Measurements from ENCODE around the gene PPAT.

The PPAT gene

DNA sequence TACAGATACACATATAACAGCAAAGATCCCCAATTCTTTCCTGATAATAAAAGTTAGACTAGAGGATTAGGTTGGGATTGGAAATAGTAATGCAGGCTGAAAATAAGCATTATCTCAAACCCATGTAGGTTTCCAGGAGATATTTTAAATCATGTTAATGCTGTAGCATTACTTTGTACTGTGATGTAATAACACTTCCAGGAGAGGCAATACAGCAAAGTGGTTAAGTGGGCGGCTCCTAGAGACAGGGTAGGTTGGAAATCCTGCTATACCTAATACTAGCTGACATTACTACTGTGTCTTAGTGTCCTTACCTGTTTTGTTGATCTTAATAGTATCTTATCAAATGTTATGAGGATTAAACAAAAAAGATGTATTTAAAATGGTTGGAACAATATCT, 10.3 kb upstream of the PPAT start:
- Mint-ChIP-seq H3K9me3 (no peaks in the 10 kb centered on the region), H3K27ac (no peak overlapping the region), H3K4me3 (no peak overlapping the region), H3K27me3 (ENCODE audit: low read depth, poor library complexity) (no peaks in the 10 kb centered on the region), H3K4me1 (peaks cover 7% of the 10 kb centered on the region), H3K36me3 (ENCODE audit: low read depth) (peaks cover 85% of the 10 kb centered on the region)
- no peak for DNase-seq
- TF ChIP-seq, protein P1, sequence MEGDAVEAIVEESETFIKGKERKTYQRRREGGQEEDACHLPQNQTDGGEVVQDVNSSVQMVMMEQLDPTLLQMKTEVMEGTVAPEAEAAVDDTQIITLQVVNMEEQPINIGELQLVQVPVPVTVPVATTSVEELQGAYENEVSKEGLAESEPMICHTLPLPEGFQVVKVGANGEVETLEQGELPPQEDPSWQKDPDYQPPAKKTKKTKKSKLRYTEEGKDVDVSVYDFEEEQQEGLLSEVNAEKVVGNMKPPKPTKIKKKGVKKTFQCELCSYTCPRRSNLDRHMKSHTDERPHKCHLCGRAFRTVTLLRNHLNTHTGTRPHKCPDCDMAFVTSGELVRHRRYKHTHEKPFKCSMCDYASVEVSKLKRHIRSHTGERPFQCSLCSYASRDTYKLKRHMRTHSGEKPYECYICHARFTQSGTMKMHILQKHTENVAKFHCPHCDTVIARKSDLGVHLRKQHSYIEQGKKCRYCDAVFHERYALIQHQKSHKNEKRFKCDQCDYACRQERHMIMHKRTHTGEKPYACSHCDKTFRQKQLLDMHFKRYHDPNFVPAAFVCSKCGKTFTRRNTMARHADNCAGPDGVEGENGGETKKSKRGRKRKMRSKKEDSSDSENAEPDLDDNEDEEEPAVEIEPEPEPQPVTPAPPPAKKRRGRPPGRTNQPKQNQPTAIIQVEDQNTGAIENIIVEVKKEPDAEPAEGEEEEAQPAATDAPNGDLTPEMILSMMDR (IDR thresholded peaks at IDR 0.05): no peak

DNA sequence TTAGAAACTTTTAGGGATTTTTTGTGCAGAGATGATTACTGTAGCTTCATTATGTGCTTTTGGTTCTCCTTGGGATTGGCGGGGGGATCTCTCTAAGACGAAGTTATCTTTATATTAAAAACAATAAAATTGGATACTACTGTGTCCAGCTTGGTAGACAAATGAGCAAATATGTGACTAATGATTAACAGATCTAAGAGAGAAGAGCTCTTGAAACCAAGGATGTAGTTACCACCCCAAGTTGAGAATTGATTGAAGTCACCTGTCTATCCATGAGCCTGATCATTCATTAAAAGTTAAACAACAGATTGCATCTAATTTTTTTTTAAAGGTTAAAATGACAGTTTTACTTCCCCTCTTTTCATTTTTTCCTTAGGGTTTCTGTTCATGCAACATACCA, 9.3 kb upstream of the PPAT start:
- TF ChIP-seq, protein P1 (IDR thresholded peaks at IDR 0.05): no peak
- H3K9me3 Mint-ChIP-seq: no peaks in the 10 kb centered on the region
- H3K27me3 Mint-ChIP-seq (ENCODE audit: low read depth, poor library complexity): no peaks in the 10 kb centered on the region
- peaks cover 16% of the 10 kb centered on the region for H3K4me1 Mint-ChIP-seq
- no peak for DNase-seq
- H3K27ac Mint-ChIP-seq: no peak overlapping the region
- no peak overlapping the region for H3K4me3 Mint-ChIP-seq
- H3K36me3 Mint-ChIP-seq (ENCODE audit: low read depth): peaks cover 78% of the 10 kb centered on the region

DNA sequence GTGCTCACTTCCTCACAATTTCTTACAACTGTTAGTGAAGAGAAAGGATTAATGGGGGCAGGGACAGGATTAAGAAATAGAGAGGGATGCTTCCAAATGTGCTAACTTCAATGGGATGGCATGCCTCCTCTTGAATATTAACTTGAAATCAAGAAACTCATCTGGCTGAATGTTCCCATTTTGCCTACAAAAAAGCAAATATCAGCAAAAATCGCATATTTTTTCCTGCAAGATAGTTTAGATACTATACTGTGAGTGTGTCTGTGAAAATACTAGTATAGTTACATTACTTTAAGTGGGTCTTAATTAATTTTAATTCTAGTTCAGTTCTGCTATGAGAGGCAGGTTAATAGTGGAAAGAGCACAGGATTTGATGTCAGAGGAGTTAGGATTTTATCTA, 5.6 kb upstream of the PPAT start:
- DNase-seq: no peak

DNA sequence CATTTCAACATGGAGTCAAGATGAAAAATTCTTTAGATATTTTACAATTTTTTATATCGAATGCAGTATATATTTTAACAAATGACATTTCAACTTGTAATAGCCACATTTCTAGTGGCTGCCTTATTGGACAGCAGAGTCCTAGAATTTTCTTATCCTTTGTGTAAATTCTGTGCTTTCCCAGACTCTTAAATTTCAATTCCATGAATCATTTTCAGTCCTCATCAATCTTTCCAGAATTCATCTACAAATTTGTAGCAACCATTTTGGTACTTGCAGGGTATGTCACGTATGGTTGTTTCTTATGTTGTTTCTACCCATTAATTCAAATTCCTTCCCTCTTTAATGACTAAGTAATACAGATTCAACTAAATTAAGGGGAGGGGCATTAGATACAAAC, 3.4 kb upstream of the PPAT start:
- TF ChIP-seq, protein P1 (IDR thresholded peaks at IDR 0.05): no peak
- no peak for DNase-seq
- Mint-ChIP-seq H3K9me3 (no peaks in the 10 kb centered on the region), H3K36me3 (ENCODE audit: low read depth) (peaks cover 31% of the 10 kb centered on the region), H3K27me3 (ENCODE audit: low read depth, poor library complexity) (no peaks in the 10 kb centered on the region), H3K4me3 (peak overlapping the region; percentile 66), H3K4me1 (peaks cover 47% of the 10 kb centered on the region), H3K27ac (no peak overlapping the region)

More for the DNA sequence above, 5.6 kb upstream of the PPAT start:
- H3K4me3 Mint-ChIP-seq: no peak overlapping the region
- H3K27ac Mint-ChIP-seq: no peak overlapping the region
- peaks cover 37% of the 10 kb centered on the region for H3K4me1 Mint-ChIP-seq
- H3K36me3 Mint-ChIP-seq (ENCODE audit: low read depth): peaks cover 50% of the 10 kb centered on the region
- H3K9me3 Mint-ChIP-seq: no peaks in the 10 kb centered on the region
- TF ChIP-seq, protein P1 (IDR thresholded peaks at IDR 0.05): no peak
- no peaks in the 10 kb centered on the region for H3K27me3 Mint-ChIP-seq (ENCODE audit: low read depth, poor library complexity)

DNA sequence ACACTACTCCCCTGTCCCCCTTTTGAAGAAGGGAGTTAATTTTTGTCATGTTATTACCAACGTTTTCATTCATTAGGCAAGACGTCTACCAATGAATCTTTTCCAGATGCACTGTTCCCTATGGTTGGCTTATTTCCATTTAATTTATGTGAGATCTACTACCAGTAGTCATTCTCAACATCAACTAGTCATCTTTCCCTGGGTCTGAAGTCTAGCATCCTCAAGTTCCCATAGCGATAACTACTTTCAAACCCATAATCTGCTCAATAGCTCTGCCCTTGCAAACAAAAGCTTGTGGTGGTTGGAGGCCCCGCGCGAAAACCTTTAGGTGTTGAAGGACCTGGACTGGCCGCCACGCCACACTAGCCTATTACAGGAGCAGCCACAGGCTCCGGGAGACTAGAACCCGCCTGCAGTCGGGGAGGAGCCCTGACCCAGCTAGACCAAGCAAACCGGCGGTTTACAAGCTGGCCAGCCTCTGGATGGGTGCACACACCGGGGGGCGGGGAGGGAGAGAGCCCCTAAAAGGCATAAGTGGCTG, 746 bp downstream of the PPAT start:
- peak; percentile 66 for DNase-seq
- Mint-ChIP-seq H3K36me3 (ENCODE audit: low read depth) (peaks cover 15% of the 10 kb centered on the region), H3K27ac (peak overlapping the region; percentile 98), H3K4me3 (peak overlapping the region; percentile 100), H3K27me3 (ENCODE audit: low read depth, poor library complexity) (no peaks in the 10 kb centered on the region), H3K9me3 (no peaks in the 10 kb centered on the region), H3K4me1 (peaks cover 50% of the 10 kb centered on the region)
- TF ChIP-seq, protein P1 (IDR thresholded peaks at IDR 0.05): no peak

DNA sequence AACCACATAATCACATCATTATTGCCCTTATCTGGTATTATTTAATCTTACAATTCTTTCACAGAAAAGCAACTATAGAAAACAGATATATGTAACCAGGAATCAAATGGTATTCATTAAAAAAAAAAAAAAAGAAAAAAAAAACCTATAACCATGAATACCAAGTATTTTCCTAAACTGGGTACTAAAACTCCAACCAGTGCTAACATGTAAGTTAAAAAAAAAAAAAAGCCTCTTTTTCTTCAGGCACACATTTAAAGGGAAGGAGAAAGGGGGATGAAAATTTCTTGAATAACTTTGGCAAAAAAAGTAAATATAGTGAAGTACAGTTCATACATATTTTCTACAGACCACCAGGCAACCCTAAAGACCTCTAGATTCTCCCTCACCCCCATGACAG, 2.1 kb downstream of the PPAT start:
- no peak overlapping the region for H3K27ac Mint-ChIP-seq
- TF ChIP-seq, protein P1 (IDR thresholded peaks at IDR 0.05): no peak
- peaks cover 43% of the 10 kb centered on the region for H3K4me1 Mint-ChIP-seq
- H3K36me3 Mint-ChIP-seq (ENCODE audit: low read depth): peaks cover 11% of the 10 kb centered on the region
- H3K27me3 Mint-ChIP-seq (ENCODE audit: low read depth, poor library complexity): no peaks in the 10 kb centered on the region
- no peaks in the 10 kb centered on the region for H3K9me3 Mint-ChIP-seq
- no peak for DNase-seq
- peak overlapping the region; percentile 100 for H3K4me3 Mint-ChIP-seq
